Brain microvascular endothelial cell (primary cell): ENCODE measurements around the gene ATAD3C.
"Not testable (repeated sequence)": the region's sequence is repeated elsewhere in the genome, so short reads cannot be mapped to it uniquely, and the experiment has no call there.

Source experiments
- DNase-seq: peaks from one replicate; pipeline ENCODE4 v3.0.0-alpha.2; 2020
- H3K27ac ChIP-seq: fragments of 250-450 bp; sonication (Bioruptor Pico); 2 replicates; pipeline ENCODE4 v1.5.1; 2020; ENCODE audit warnings: mild to moderate bottlenecking, moderate library complexity
- H3K27me3 ChIP-seq: fragments of 250-450 bp; sonication (Bioruptor Pico); replicated peaks from 2 replicates; pipeline ENCODE4 v1.5.1; 2020; ENCODE audit warnings: mild to moderate bottlenecking
- H3K36me3 ChIP-seq: fragments of 250-450 bp; sonication (Bioruptor Pico); replicated peaks from 2 replicates; pipeline ENCODE4 v1.5.1; 2020; ENCODE audit warnings: mild to moderate bottlenecking
- H3K4me3 ChIP-seq: 2 replicates; pipeline ENCODE4 v1.5.1; 2011; ENCODE audit warnings: low read depth, mild to moderate bottlenecking, control low read depth, low read length, moderate library complexity
- CTCF ChIP-seq: IDR thresholded peaks from 2 replicates; pipeline ENCODE4 v1.5.1; 2011; ENCODE audit warnings: low read depth, mild to moderate bottlenecking, moderate library complexity, low read length, control low read depth, inconsistent platforms; ENCODE audit errors: missing control alignments
- in situ Hi-C: cut with HindIII; loops from 2 replicates; pipeline ENCODE4 v1.10.0; 2017; ENCODE audit warnings: low sequenced_read_pairs, low pct_ligation_motif_present

Gene ATAD3C

GRCh38 chr1:1517973-1518620 is 68.6 kb downstream of the ATAD3C start:
- H3K27me3 ChIP-seq = no peaks in the 10 kb centered on the region
- H3K4me3 ChIP-seq = no peak overlapping the region
- DNase-seq = no peak
- H3K36me3 ChIP-seq = peaks cover 34% of the 10 kb centered on the region
- H3K27ac ChIP-seq = no peak overlapping the region
- TF ChIP-seq CTCF = no peak
- in situ Hi-C loops = no loop called here

- H3K27ac ChIP-seq, in situ Hi-C loops, H3K4me3 ChIP-seq, H3K27me3 ChIP-seq, DNase-seq: not testable (repeated sequence)
- peaks cover 35% of the 10 kb centered on the region for H3K36me3 ChIP-seq
Observed at GRCh38 chr1:1518621-1519007, 69.1 kb downstream of the ATAD3C start.
